Fibroblast of lung (primary cell): ENCODE measurements around the gene CCL2. TPM values are rescaled to one million over a fixed set of nuclear protein-coding genes. Genes with fewer than 3 reads are reported as not detected.

Experiments used
- DNase-seq, 2 donors: peaks; one replicate each; pipeline versions ENCODE4 v3.0.0 to v3.0.0-alpha.2; 2010; ENCODE audit warnings: low read depth in 2 of 2
- H2AFZ ChIP-seq: 2 replicates; pipeline ENCODE4 v1.5.1; 2012; ENCODE audit warnings: low read length, control low read depth, inconsistent platforms
- H3K27ac ChIP-seq: 2 replicates; pipeline ENCODE4 v1.5.1; 2011; ENCODE audit warnings: low read length, control low read depth; ENCODE audit not compliant: insufficient read depth
- H3K27me3 ChIP-seq: 2 replicates; pipeline ENCODE4 v1.5.1; 2011; ENCODE audit warnings: mild to moderate bottlenecking, low read length; ENCODE audit not compliant: control insufficient read depth, insufficient read depth
- H3K36me3 ChIP-seq: 2 replicates; pipeline ENCODE4 v1.5.1; 2011; ENCODE audit warnings: low read length; ENCODE audit not compliant: control insufficient read depth, insufficient read depth
- H3K4me1 ChIP-seq: 2 replicates; pipeline ENCODE4 v1.5.1; 2011; ENCODE audit warnings: low read length; ENCODE audit not compliant: control insufficient read depth, insufficient read depth; ENCODE audit errors: extremely low read depth
- H3K4me2 ChIP-seq: 2 replicates; pipeline ENCODE4 v1.5.1; 2011; ENCODE audit warnings: low read length, control low read depth; ENCODE audit not compliant: insufficient read depth; ENCODE audit errors: extremely low read depth
- H3K4me3 ChIP-seq, 4 experiments: fragments of 200-600 bp in 1 of 4; sonication (generic) in 1 of 4; replicated peaks in 1 of 4; 2 replicates each; pipeline ENCODE4 v1.5.1; 2011 to 2016; ENCODE audit warnings: low read length in 4 of 4, low read depth in 3 of 4, mild to moderate bottlenecking in 3 of 4, control low read depth in 2 of 4, inconsistent platforms in 1 of 4, mixed read lengths in 1 of 4; ENCODE audit not compliant: insufficient read depth in 1 of 4; ENCODE audit errors: control extremely low read depth in 1 of 4
- H3K79me2 ChIP-seq: 2 replicates; pipeline ENCODE4 v1.5.1; 2012; ENCODE audit warnings: mild to moderate bottlenecking, low read length, inconsistent platforms; ENCODE audit not compliant: control insufficient read depth, insufficient read depth
- H3K9ac ChIP-seq: 2 replicates; pipeline ENCODE4 v1.5.1; 2011; ENCODE audit warnings: mild to moderate bottlenecking, low read length, control low read depth; ENCODE audit not compliant: insufficient read depth
- H3K9me3 ChIP-seq: 2 replicates; pipeline ENCODE4 v1.5.1; 2012; ENCODE audit warnings: low read depth, low read length; ENCODE audit not compliant: control insufficient read depth, insufficient read depth
- H4K20me1 ChIP-seq: 2 replicates; pipeline ENCODE4 v1.5.1; 2011; ENCODE audit warnings: low read length; ENCODE audit not compliant: control insufficient read depth, insufficient read depth; ENCODE audit errors: extremely low read depth
- EZH2 ChIP-seq: IDR thresholded peaks from 2 replicates; pipeline ENCODE4 v1.5.1; 2012; ENCODE audit warnings: low read length, control low read depth, mild to moderate bottlenecking; ENCODE audit errors: missing control alignments
- polyA plus RNA-seq, 2 donors: library from polyadenylated mRNA; depleted of rRNA in 1 of 2; stranded (reverse) in 1 of 2; unstranded in 1 of 2; fragments of >200 nt; gene quantifications; 2 replicates each; pipeline ENCODE4 v1.2.1, GENCODE V29; 2011 to 2012; ENCODE audit warnings: missing spikeins in 1 of 2
- total RNA-seq: library from RNA; depleted of rRNA; stranded (reverse); fragments of >200 nt; gene quantifications from 2 replicates; pipeline ENCODE4 v1.2.1, GENCODE V29; 2014
- TF ChIP-seq, protein P1 (sequence below), 2 donors: IDR thresholded peaks in 1 of 2; conservative IDR thresholded peaks in 1 of 2; 1 replicate in 1 of 2; 2 replicates in 1 of 2; pipeline ENCODE4 v1.5.1; 2011 to 2012; ENCODE audit warnings: low read length in 2 of 2, control low read depth in 1 of 2, inconsistent platforms in 1 of 2, low read depth in 1 of 2, mild to moderate bottlenecking in 1 of 2

The CCL2 gene
- total and polyA plus RNA-seq, 2 donors (not counting 1 experiment from before 2014, with no cell fraction given) = 42.9 to 170 TPM

DNA sequence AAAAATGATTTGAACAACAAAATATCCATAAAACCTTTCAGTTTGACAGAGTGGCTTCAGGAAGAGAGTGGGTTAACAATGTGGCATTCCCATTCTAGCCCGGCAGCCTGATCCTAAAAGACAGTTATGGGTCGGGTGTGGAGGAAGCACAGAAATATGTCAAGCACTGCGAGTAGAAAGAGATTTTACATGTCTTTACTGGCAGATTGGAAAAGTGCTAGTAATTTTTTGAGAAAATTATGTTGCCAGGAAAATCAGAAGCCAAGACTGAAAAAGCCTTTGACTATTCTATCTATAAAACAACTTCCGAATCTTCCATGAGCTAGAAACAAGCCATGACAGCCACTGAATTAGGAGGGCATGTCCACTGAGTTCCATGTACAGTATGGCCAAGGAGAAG, 5.8 kb downstream of the CCL2 start:
- Histone ChIP-seq H3K79me2 (no peaks in the 10 kb centered on the region), H3K9me3 (no peaks in the 10 kb centered on the region), H3K27ac (no peak overlapping the region), H4K20me1 (no peaks in the 10 kb centered on the region), H3K36me3 (no peaks in the 10 kb centered on the region), H3K9ac (no peak overlapping the region), H3K4me1 (peaks cover 2% of the 10 kb centered on the region), H3K27me3 (no peaks in the 10 kb centered on the region), H2AFZ (no peak overlapping the region), H3K4me3 (no peak overlapping the region), H3K4me2 (no peak overlapping the region)
- no peak for DNase-seq
- no peak for TF ChIP-seq EZH2
- TF ChIP-seq, protein P1, sequence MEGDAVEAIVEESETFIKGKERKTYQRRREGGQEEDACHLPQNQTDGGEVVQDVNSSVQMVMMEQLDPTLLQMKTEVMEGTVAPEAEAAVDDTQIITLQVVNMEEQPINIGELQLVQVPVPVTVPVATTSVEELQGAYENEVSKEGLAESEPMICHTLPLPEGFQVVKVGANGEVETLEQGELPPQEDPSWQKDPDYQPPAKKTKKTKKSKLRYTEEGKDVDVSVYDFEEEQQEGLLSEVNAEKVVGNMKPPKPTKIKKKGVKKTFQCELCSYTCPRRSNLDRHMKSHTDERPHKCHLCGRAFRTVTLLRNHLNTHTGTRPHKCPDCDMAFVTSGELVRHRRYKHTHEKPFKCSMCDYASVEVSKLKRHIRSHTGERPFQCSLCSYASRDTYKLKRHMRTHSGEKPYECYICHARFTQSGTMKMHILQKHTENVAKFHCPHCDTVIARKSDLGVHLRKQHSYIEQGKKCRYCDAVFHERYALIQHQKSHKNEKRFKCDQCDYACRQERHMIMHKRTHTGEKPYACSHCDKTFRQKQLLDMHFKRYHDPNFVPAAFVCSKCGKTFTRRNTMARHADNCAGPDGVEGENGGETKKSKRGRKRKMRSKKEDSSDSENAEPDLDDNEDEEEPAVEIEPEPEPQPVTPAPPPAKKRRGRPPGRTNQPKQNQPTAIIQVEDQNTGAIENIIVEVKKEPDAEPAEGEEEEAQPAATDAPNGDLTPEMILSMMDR (conservative IDR thresholded peaks at IDR 0.05 in 1 of 2, IDR thresholded peaks at IDR 0.05 in 1 of 2; ENCODE audit: low read depth in 1 of 2, low read length in 2 of 2) = no peak

DNA sequence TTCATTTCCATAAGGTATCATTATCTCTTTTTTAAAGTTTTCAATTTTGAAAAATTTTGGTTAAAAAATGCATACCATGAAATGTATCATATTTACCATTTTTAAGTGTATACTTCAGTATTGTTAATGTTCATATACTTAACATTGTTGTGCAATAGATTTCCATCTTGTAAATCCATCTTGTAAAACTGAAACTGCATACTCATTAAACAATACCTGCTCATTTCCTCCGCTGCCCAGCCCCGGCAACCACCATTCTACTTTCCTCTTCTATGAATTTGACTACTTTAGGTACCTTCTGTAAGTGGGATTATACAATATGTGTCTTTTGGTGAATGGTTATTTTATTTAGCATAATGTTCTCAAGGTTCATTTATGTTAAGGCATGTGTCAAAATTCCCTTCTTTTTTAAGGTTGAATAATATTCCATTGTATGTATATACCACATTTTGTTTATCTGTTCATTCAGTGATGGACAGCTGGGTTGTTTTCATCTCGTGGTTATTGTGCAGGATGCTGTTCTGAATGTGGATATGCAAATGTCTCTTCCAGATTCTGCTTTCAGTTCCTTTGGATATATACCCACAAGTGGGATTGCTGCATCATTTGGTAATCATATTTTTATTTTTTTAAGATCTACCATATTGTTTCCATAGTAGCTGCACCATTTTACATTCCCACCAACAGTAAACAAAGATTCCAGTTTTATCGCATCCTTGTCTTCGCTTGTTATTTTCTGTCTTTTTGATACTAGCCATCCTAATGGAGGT, 6.7 kb downstream of the CCL2 start:
- Histone ChIP-seq H3K4me1 (peaks cover 2% of the 10 kb centered on the region), H3K9me3 (no peaks in the 10 kb centered on the region), H4K20me1 (no peaks in the 10 kb centered on the region), H3K36me3 (no peaks in the 10 kb centered on the region), H3K27me3 (no peaks in the 10 kb centered on the region), H3K79me2 (no peaks in the 10 kb centered on the region), H3K4me3 (no peak overlapping the region), H3K27ac (no peak overlapping the region), H3K4me2 (no peak overlapping the region), H2AFZ (no peak overlapping the region), H3K9ac (no peak overlapping the region)
- no peak for DNase-seq
- TF ChIP-seq, protein P1 (conservative IDR thresholded peaks at IDR 0.05 in 1 of 2, IDR thresholded peaks at IDR 0.05 in 1 of 2; ENCODE audit: low read depth in 1 of 2, low read length in 2 of 2) = no peak
- no peak for TF ChIP-seq EZH2

DNA sequence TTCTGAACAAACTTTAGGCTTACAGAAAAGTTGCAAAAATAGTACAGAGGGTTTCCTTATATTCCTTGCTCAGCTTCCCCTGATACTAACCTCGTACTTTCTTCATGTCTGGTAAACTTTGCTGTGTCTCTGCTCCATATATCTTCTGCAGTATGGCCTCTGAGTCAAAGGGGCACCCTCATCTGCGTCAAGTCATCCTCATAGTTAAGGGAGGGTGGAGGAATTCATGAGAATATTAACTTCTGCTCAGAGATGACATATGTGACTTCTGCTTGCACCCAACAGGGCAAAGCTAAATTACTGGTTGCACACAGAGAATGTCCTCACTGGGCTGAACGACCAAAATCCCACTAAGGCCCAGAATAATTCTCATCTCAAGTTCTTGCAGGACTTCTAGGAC, 10.6 kb downstream of the CCL2 start:
- Histone ChIP-seq H3K4me3 (no peak overlapping the region), H3K4me2 (no peak overlapping the region), H3K79me2 (no peaks in the 10 kb centered on the region), H3K36me3 (no peaks in the 10 kb centered on the region), H3K9ac (no peak overlapping the region), H3K4me1 (no peaks in the 10 kb centered on the region), H3K9me3 (no peaks in the 10 kb centered on the region), H3K27ac (no peak overlapping the region), H2AFZ (no peak overlapping the region), H4K20me1 (no peaks in the 10 kb centered on the region), H3K27me3 (no peaks in the 10 kb centered on the region)
- TF ChIP-seq EZH2 = no peak
- TF ChIP-seq, protein P1 (conservative IDR thresholded peaks at IDR 0.05 in 1 of 2, IDR thresholded peaks at IDR 0.05 in 1 of 2; ENCODE audit: low read depth in 1 of 2, low read length in 2 of 2) = no peak
- DNase-seq = no peak
